ENCODE data around the gene EN1.

Gene EN1

GRCh38 chr2:118835746-118836410 is 11.6 kb downstream of the EN1 start:
- peak overlapping the region; percentile 24 to 37 for H3K4me3 ChIP-seq (ENCODE audit: low read length in 2 of 2)
- peaks cover 0 to 6% of the 10 kb centered on the region in 2 donors for H3K4me1 ChIP-seq (ENCODE audit: control insufficient read depth in 2 of 2, insufficient read depth in 2 of 2, low read length in 2 of 2)
- H3K27me3 ChIP-seq (ENCODE audit: control insufficient read depth in 2 of 2, insufficient read depth in 2 of 2, low read length in 2 of 2): peaks cover 72 to 75% of the 10 kb centered on the region in 2 donors
- H3K9me3 ChIP-seq (ENCODE audit: control insufficient read depth in 2 of 2, low read length in 2 of 2): no peaks in the 10 kb centered on the region
- H3K36me3 ChIP-seq (ENCODE audit: control insufficient read depth in 2 of 2, insufficient read depth in 2 of 2, low read length in 2 of 2): no peaks in the 10 kb centered on the region
- no peak overlapping the region for H3K27ac ChIP-seq (ENCODE audit: low read depth in 2 of 2, low read length in 2 of 2)
- no peak overlapping the region for H3K9ac ChIP-seq (ENCODE audit: low read depth in 1 of 2, low read length in 2 of 2)

DNA sequence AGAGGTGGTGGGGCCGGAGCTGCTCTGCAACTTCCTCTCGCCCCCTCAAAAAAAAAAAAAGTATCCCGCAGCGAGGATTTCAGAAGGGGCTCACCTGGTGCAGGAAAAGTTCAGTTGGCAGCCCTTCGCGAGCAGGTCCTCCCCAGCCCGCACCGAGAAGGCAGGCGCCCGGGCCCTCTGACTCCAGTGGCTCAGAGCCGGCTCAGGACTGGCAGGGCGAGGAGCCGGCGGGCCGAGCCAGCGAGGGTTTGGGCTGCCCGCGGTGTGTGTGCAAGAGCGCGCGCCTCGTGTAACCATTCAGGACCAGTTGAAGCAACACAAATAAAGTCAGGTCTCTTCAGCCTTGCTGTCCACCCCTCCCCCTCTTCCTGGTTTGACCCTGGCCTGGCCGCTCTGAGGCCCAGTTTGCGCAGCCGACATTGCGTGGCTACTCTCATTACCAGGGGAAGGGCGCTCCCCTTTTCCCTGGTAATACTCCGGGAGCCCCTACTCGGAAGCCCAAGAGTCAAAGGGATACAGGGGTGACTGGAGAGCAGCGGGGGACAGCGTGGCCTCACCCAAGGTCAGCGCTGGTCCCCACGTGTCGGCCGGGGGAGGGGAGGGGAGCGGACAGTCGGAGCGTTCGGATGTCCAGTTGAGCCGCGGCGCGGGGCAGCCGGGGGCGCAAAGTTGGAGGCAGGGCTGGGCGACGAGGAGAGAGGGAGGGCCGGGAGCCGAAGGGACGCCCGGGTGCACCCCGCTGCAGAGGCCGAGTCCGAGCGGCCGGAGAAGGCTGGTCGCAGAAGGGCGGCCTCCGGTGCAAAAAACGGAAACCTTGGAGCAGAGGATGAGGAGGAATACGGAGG is 12.3 kb downstream of the EN1 start:
- no peak overlapping the region for H3K9ac ChIP-seq (ENCODE audit: low read depth in 1 of 2, low read length in 2 of 2)
- peak overlapping the region; percentile 24 to 37 for H3K4me3 ChIP-seq (ENCODE audit: low read length in 2 of 2)
- H3K36me3 ChIP-seq (ENCODE audit: control insufficient read depth in 2 of 2, insufficient read depth in 2 of 2, low read length in 2 of 2): no peaks in the 10 kb centered on the region
- no peak overlapping the region for H3K27ac ChIP-seq (ENCODE audit: low read depth in 2 of 2, low read length in 2 of 2)
- no peaks in the 10 kb centered on the region for H3K9me3 ChIP-seq (ENCODE audit: control insufficient read depth in 2 of 2, low read length in 2 of 2)
- H3K4me1 ChIP-seq (ENCODE audit: control insufficient read depth in 2 of 2, insufficient read depth in 2 of 2, low read length in 2 of 2): peaks cover 0 to 6% of the 10 kb centered on the region in 2 donors
- H3K27me3 ChIP-seq (ENCODE audit: control insufficient read depth in 2 of 2, insufficient read depth in 2 of 2, low read length in 2 of 2): peaks cover 65 to 69% of the 10 kb centered on the region in 2 donors

- peaks cover 62 to 69% of the 10 kb centered on the region in 2 donors for H3K27me3 ChIP-seq (ENCODE audit: control insufficient read depth in 2 of 2, insufficient read depth in 2 of 2, low read length in 2 of 2)
- no peak overlapping the region for H3K4me3 ChIP-seq (ENCODE audit: low read length in 2 of 2)
- H3K36me3 ChIP-seq (ENCODE audit: control insufficient read depth in 2 of 2, insufficient read depth in 2 of 2, low read length in 2 of 2): no peaks in the 10 kb centered on the region
- no peak overlapping the region for H3K9ac ChIP-seq (ENCODE audit: low read depth in 1 of 2, low read length in 2 of 2)
- peaks cover 0 to 6% of the 10 kb centered on the region in 2 donors for H3K4me1 ChIP-seq (ENCODE audit: control insufficient read depth in 2 of 2, insufficient read depth in 2 of 2, low read length in 2 of 2)
- no peaks in the 10 kb centered on the region for H3K9me3 ChIP-seq (ENCODE audit: control insufficient read depth in 2 of 2, low read length in 2 of 2)
- H3K27ac ChIP-seq (ENCODE audit: low read depth in 2 of 2, low read length in 2 of 2): no peak overlapping the region
Observed at GRCh38 chr2:118834440-118834810, 13.0 kb downstream of the EN1 start.

- Histone ChIP-seq H3K4me3 (ENCODE audit: low read length in 2 of 2) (no peak overlapping the region), H3K4me1 (ENCODE audit: control insufficient read depth in 2 of 2, insufficient read depth in 2 of 2, low read length in 2 of 2) (peaks cover 0 to 6% of the 10 kb centered on the region in 2 donors), H3K27ac (ENCODE audit: low read depth in 2 of 2, low read length in 2 of 2) (no peak overlapping the region), H3K9me3 (ENCODE audit: control insufficient read depth in 2 of 2, low read length in 2 of 2) (no peaks in the 10 kb centered on the region), H3K9ac (ENCODE audit: low read depth in 1 of 2, low read length in 2 of 2) (no peak overlapping the region), H3K27me3 (ENCODE audit: control insufficient read depth in 2 of 2, insufficient read depth in 2 of 2, low read length in 2 of 2) (peaks cover 57 to 69% of the 10 kb centered on the region in 2 donors), H3K36me3 (ENCODE audit: control insufficient read depth in 2 of 2, insufficient read depth in 2 of 2, low read length in 2 of 2) (no peaks in the 10 kb centered on the region)
Observed at GRCh38 chr2:118833716-118834439, 13.6 kb downstream of the EN1 start.

- H3K27ac ChIP-seq (ENCODE audit: low read depth in 2 of 2, low read length in 2 of 2): no peak overlapping the region
- no peaks in the 10 kb centered on the region for H3K9me3 ChIP-seq (ENCODE audit: control insufficient read depth in 2 of 2, low read length in 2 of 2)
- no peaks in the 10 kb centered on the region for H3K36me3 ChIP-seq (ENCODE audit: control insufficient read depth in 2 of 2, insufficient read depth in 2 of 2, low read length in 2 of 2)
- peaks cover 50 to 67% of the 10 kb centered on the region in 2 donors for H3K27me3 ChIP-seq (ENCODE audit: control insufficient read depth in 2 of 2, insufficient read depth in 2 of 2, low read length in 2 of 2)
- H3K4me3 ChIP-seq (ENCODE audit: low read length in 2 of 2): no peak overlapping the region
- H3K4me1 ChIP-seq (ENCODE audit: control insufficient read depth in 2 of 2, insufficient read depth in 2 of 2, low read length in 2 of 2): peaks cover 0 to 6% of the 10 kb centered on the region in 2 donors
- no peak overlapping the region for H3K9ac ChIP-seq (ENCODE audit: low read depth in 1 of 2, low read length in 2 of 2)
Observed at GRCh38 chr2:118832791-118833715, 14.4 kb downstream of the EN1 start.

DNA sequence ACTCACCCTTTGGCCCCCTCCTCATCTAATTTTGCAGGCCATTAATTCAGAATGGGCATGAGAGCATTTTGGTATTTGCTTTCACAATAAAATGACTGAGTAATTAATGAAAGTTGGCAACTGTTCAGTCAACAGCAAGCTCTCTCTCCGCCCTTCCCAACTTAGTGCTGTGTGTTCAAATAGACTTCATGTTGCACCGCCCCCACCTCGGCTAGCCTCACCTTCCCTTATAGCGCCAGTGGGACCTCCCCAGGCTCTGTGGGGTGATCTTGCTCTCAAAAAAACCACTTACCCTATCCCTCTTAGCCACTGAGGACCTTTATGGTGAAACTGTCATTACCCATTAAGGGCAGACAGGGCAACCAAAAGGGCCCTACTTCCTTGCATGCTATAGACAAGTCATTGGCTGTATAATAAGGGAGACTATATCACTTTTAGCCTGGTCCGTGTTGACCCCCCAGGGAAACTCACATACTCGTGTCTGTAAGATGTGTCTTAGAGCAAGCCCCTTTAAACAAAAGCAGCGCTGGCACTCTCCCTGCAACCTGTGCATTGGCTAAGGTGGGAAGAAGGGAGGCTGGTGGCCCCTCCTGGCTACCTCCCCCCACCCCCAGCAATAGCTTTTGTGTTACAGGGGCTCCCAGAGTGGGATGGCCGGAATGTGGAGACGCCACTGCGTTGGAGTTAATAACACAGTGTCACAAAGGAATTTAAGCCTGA is 15.2 kb downstream of the EN1 start:
- Histone ChIP-seq H3K27ac (ENCODE audit: low read depth in 2 of 2, low read length in 2 of 2) (no peak overlapping the region), H3K36me3 (ENCODE audit: control insufficient read depth in 2 of 2, insufficient read depth in 2 of 2, low read length in 2 of 2) (no peaks in the 10 kb centered on the region), H3K9me3 (ENCODE audit: control insufficient read depth in 2 of 2, low read length in 2 of 2) (no peaks in the 10 kb centered on the region), H3K27me3 (ENCODE audit: control insufficient read depth in 2 of 2, insufficient read depth in 2 of 2, low read length in 2 of 2) (peaks cover 43 to 61% of the 10 kb centered on the region in 2 donors), H3K4me1 (ENCODE audit: control insufficient read depth in 2 of 2, insufficient read depth in 2 of 2, low read length in 2 of 2) (peaks cover 0 to 6% of the 10 kb centered on the region in 2 donors), H3K4me3 (ENCODE audit: low read length in 2 of 2) (no peak overlapping the region), H3K9ac (ENCODE audit: low read depth in 1 of 2, low read length in 2 of 2) (no peak overlapping the region)

DNA sequence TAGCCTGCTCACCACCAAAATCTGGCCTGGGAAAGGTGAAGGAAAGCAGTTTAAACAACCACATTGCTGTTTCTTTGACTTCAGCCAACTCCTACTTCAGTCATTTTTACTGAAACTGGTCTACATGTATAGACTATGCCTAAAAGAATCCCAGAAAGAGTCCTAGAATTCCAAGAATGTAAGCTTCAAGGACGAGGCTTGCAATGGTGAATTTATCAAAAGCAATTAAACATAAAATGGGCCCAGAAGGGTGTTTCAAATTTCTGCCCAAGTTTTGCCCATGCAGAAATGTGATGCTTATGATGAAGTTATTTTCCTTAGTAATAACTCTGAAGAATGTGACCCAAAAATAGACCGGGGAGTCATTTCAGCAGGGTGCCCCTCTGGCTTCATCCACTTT is 16.6 kb downstream of the EN1 start:
- Histone ChIP-seq H3K36me3 (ENCODE audit: control insufficient read depth in 2 of 2, insufficient read depth in 2 of 2, low read length in 2 of 2) (no peaks in the 10 kb centered on the region), H3K27me3 (ENCODE audit: control insufficient read depth in 2 of 2, insufficient read depth in 2 of 2, low read length in 2 of 2) (peaks cover 35 to 48% of the 10 kb centered on the region in 2 donors), H3K9me3 (ENCODE audit: control insufficient read depth in 2 of 2, low read length in 2 of 2) (no peaks in the 10 kb centered on the region), H3K4me1 (ENCODE audit: control insufficient read depth in 2 of 2, insufficient read depth in 2 of 2, low read length in 2 of 2) (peaks cover 0 to 3% of the 10 kb centered on the region in 2 donors), H3K4me3 (ENCODE audit: low read length in 2 of 2) (no peak overlapping the region), H3K9ac (ENCODE audit: low read depth in 1 of 2, low read length in 2 of 2) (no peak overlapping the region), H3K27ac (ENCODE audit: low read depth in 2 of 2, low read length in 2 of 2) (no peak overlapping the region)

GRCh38 chr2:118830118-118830517 is 17.3 kb downstream of the EN1 start:
- no peak overlapping the region for H3K4me3 ChIP-seq (ENCODE audit: low read length in 2 of 2)
- no peak overlapping the region for H3K9ac ChIP-seq (ENCODE audit: low read depth in 1 of 2, low read length in 2 of 2)
- peaks cover 34 to 45% of the 10 kb centered on the region in 2 donors for H3K27me3 ChIP-seq (ENCODE audit: control insufficient read depth in 2 of 2, insufficient read depth in 2 of 2, low read length in 2 of 2)
- no peaks in the 10 kb centered on the region for H3K9me3 ChIP-seq (ENCODE audit: control insufficient read depth in 2 of 2, low read length in 2 of 2)
- H3K27ac ChIP-seq (ENCODE audit: low read depth in 2 of 2, low read length in 2 of 2): no peak overlapping the region
- no peaks in the 10 kb centered on the region for H3K36me3 ChIP-seq (ENCODE audit: control insufficient read depth in 2 of 2, insufficient read depth in 2 of 2, low read length in 2 of 2)
- H3K4me1 ChIP-seq (ENCODE audit: control insufficient read depth in 2 of 2, insufficient read depth in 2 of 2, low read length in 2 of 2): no peaks in the 10 kb centered on the region

DNA sequence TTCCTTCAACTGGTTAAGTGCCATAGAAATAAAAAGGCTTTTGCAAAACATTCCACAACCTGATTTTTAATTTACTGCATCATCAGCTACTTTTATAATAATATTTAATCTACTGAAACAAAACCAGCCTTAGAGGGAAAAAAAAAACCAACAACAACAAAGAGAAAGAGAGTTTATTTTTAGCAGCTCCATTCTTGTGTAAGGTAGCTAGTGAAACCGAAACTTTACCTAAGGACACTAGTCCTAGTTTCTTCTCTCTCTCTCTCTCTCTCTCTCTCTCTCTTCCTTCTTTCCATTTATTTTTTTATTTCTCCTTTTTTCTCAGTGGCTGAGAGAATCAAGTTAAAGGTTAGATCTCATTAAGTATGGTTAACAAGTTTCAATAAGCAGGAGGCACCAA is 21.4 kb downstream of the EN1 start:
- H3K27ac ChIP-seq (ENCODE audit: low read depth in 2 of 2, low read length in 2 of 2): no peak overlapping the region
- no peak overlapping the region for H3K4me3 ChIP-seq (ENCODE audit: low read length in 2 of 2)
- H3K9me3 ChIP-seq (ENCODE audit: control insufficient read depth in 2 of 2, low read length in 2 of 2): no peaks in the 10 kb centered on the region
- no peak overlapping the region for H3K9ac ChIP-seq (ENCODE audit: low read depth in 1 of 2, low read length in 2 of 2)
- peaks cover 13 to 17% of the 10 kb centered on the region in 2 donors for H3K27me3 ChIP-seq (ENCODE audit: control insufficient read depth in 2 of 2, insufficient read depth in 2 of 2, low read length in 2 of 2)
- H3K36me3 ChIP-seq (ENCODE audit: control insufficient read depth in 2 of 2, insufficient read depth in 2 of 2, low read length in 2 of 2): no peaks in the 10 kb centered on the region
- no peaks in the 10 kb centered on the region for H3K4me1 ChIP-seq (ENCODE audit: control insufficient read depth in 2 of 2, insufficient read depth in 2 of 2, low read length in 2 of 2)

All from mucosa of rectum (tissue), 2 donors.